ENCODE data around the gene IBA57.
"Not testable (repeated sequence)": the region's sequence is repeated elsewhere in the genome, so short reads cannot be mapped to it uniquely, and the experiment has no call there.

IBA57 gene

GRCh38 chr1:228173528-228174481 is 8.2 kb downstream of the IBA57 start:
- DNase-seq = peak; percentile 16

- DNase-seq = peak; percentile 12
Measured at GRCh38 chr1:228174482-228175315, 9.1 kb downstream of the IBA57 start.

- DNase-seq = no peak
Measured at GRCh38 chr1:228175316-228176023, 9.9 kb downstream of the IBA57 start.

GRCh38 chr1:228176024-228176395 is 10.4 kb downstream of the IBA57 start:
- no peak for DNase-seq

- DNase-seq = no peak
Measured at GRCh38 chr1:228176461-228177182, 11.0 kb downstream of the IBA57 start.

GRCh38 chr1:228177183-228177475 is 11.5 kb downstream of the IBA57 start:
- DNase-seq = no peak

GRCh38 chr1:228177721-228178710 is 12.4 kb downstream of the IBA57 start:
- DNase-seq = no peak

GRCh38 chr1:228178737-228179684 is 13.4 kb downstream of the IBA57 start:
- DNase-seq = no peak

- DNase-seq = no peak
Measured at GRCh38 chr1:228180271-228180958, 14.8 kb downstream of the IBA57 start.

GRCh38 chr1:228180959-228181644 is 15.5 kb downstream of the IBA57 start:
- DNase-seq = no peak

GRCh38 chr1:228181645-228182034 is 16.0 kb downstream of the IBA57 start:
- DNase-seq = no peak

- no peak for DNase-seq
Measured at GRCh38 chr1:228182296-228183030, 16.9 kb downstream of the IBA57 start.

- DNase-seq = no peak
Measured at GRCh38 chr1:228184152-228184551, 18.5 kb downstream of the IBA57 start.

- DNase-seq = peak; percentile 37
Measured at GRCh38 chr1:228185641-228185965, 20.0 kb downstream of the IBA57 start.

GRCh38 chr1:228188249-228188648 is 22.6 kb downstream of the IBA57 start:
- DNase-seq = not testable (repeated sequence)

- no peak for DNase-seq
Measured at GRCh38 chr1:228190182-228190581, 24.6 kb downstream of the IBA57 start.

- no peak for DNase-seq
Measured at GRCh38 chr1:228190778-228191177, 25.2 kb downstream of the IBA57 start.

- DNase-seq = no peak
Measured at GRCh38 chr1:228194436-228194835, 28.8 kb downstream of the IBA57 start.

Data from activated CD4-positive, alpha-beta T cell treated with anti-CD3 and anti-CD28 coated beads, Interleukin-2, amount 50 U/mL, for 16 hours (primary cell).